ENCODE measurements around the gene SPATA20.
A peak's percentile ranks its signal among the peaks of the same experiment; 100 is the strongest.

The SPATA20 gene

GRCh38 chr17:50540560-50541401 is 6.2 kb upstream of the SPATA20 start:
- H3K4me3 ChIP-seq (ENCODE audit: low read length): no peak overlapping the region
- DNase-seq (ENCODE audit: low read depth): no peak
- no peak for TF ChIP-seq CTCF (conservative IDR thresholded peaks at IDR 0.05; ENCODE audit: low read depth, low read length)

- TF ChIP-seq CTCF (conservative IDR thresholded peaks at IDR 0.05; ENCODE audit: low read depth, low read length): no peak
- no peak for DNase-seq (ENCODE audit: low read depth)
- H3K4me3 ChIP-seq (ENCODE audit: low read length): peak overlapping the region; percentile 36
Measured at GRCh38 chr17:50541402-50541715, 5.6 kb upstream of the SPATA20 start.

- DNase-seq (ENCODE audit: low read depth): peak; percentile 37
- no peak for TF ChIP-seq CTCF (conservative IDR thresholded peaks at IDR 0.05; ENCODE audit: low read depth, low read length)
- H3K4me3 ChIP-seq (ENCODE audit: low read length): peak overlapping the region; percentile 56
Measured at GRCh38 chr17:50541716-50542688, 5.0 kb upstream of the SPATA20 start.

GRCh38 chr17:50542795-50543774 is 3.9 kb upstream of the SPATA20 start:
- peak; percentile 27 for DNase-seq (ENCODE audit: low read depth)
- peak overlapping the region; percentile 56 for H3K4me3 ChIP-seq (ENCODE audit: low read length)
- TF ChIP-seq CTCF (conservative IDR thresholded peaks at IDR 0.05; ENCODE audit: low read depth, low read length): no peak

- no peak for DNase-seq (ENCODE audit: low read depth)
- TF ChIP-seq CTCF (conservative IDR thresholded peaks at IDR 0.05; ENCODE audit: low read depth, low read length): no peak
- H3K4me3 ChIP-seq (ENCODE audit: low read length): no peak overlapping the region
Measured at GRCh38 chr17:50544516-50544915, 2.5 kb upstream of the SPATA20 start.

- no peak for DNase-seq (ENCODE audit: low read depth)
- no peak for TF ChIP-seq CTCF (conservative IDR thresholded peaks at IDR 0.05; ENCODE audit: low read depth, low read length)
Measured at GRCh38 chr17:50545311-50545710, 1.7 kb upstream of the SPATA20 start.

More at GRCh38 chr17:50545311-50545710, 1.7 kb upstream of the SPATA20 start:
- H3K4me3 ChIP-seq (ENCODE audit: low read length): no peak overlapping the region

Data from retinal pigment epithelial cell (primary cell).